H9 (cell line): ENCODE measurements around the gene LSM3. TPM values are rescaled to one million over a fixed set of nuclear protein-coding genes. Genes with fewer than 3 reads are reported as not detected.

Experiments used
- DNase-seq: peaks from one replicate; pipeline ENCODE4 v3.0.0-alpha.2; 2017
- H2AFZ ChIP-seq: one replicate; pipeline ENCODE4 v1.6.1; 2013; ENCODE audit warnings: mild to moderate bottlenecking, low read length, control low read depth, moderate library complexity
- H2AK5ac ChIP-seq: 2 replicates; pipeline ENCODE4 v1.6.1; 2013; ENCODE audit warnings: low read length, control low read depth, mixed read lengths; ENCODE audit not compliant: insufficient read length
- H2BK120ac ChIP-seq: one replicate; pipeline ENCODE4 v1.6.1; 2013; ENCODE audit warnings: low read depth, mild to moderate bottlenecking, low read length, control low read depth, inconsistent platforms; ENCODE audit not compliant: poor library complexity, severe bottlenecking
- H2BK12ac ChIP-seq: 2 replicates; pipeline ENCODE4 v1.6.1; 2013; ENCODE audit warnings: low read length, control low read depth, mixed read lengths, low read depth; ENCODE audit not compliant: insufficient read length
- H2BK15ac ChIP-seq: 2 replicates; pipeline ENCODE4 v1.6.1; 2013; ENCODE audit warnings: low read depth, low read length, control low read depth
- H2BK20ac ChIP-seq: one replicate; pipeline ENCODE4 v1.6.1; 2013; ENCODE audit warnings: low read depth, mild to moderate bottlenecking, low read length, control low read depth, inconsistent platforms; ENCODE audit not compliant: poor library complexity, severe bottlenecking
- H2BK5ac ChIP-seq: 2 replicates; pipeline ENCODE4 v1.6.1; 2013; ENCODE audit warnings: low read length, control low read depth, mixed read lengths; ENCODE audit not compliant: insufficient read length
- H3K14ac ChIP-seq: 2 replicates; pipeline ENCODE4 v1.6.1; 2013; ENCODE audit warnings: low read length, control low read depth; ENCODE audit not compliant: insufficient read depth
- H3K18ac ChIP-seq: 2 replicates; pipeline ENCODE4 v1.6.1; 2013; ENCODE audit warnings: low read depth, mild to moderate bottlenecking, mixed read lengths, low read length, control low read depth; ENCODE audit not compliant: insufficient read length
- H3K23ac ChIP-seq: 2 replicates; pipeline ENCODE4 v1.6.1; 2013; ENCODE audit warnings: low read length, control low read depth, mixed read lengths, low read depth; ENCODE audit not compliant: insufficient read length
- H3K23me2 ChIP-seq: 2 replicates; pipeline ENCODE4 v1.6.1; 2013; ENCODE audit warnings: low read depth, mild to moderate bottlenecking, mixed read lengths, low read length, control low read depth; ENCODE audit not compliant: insufficient read length, poor library complexity, severe bottlenecking
- H3K27ac ChIP-seq: 2 replicates; pipeline ENCODE4 v1.5.1; 2013; ENCODE audit warnings: low read length, control low read depth, mixed read lengths, low read depth; ENCODE audit not compliant: insufficient read length
- H3K27me3 ChIP-seq: 2 replicates; pipeline ENCODE4 v1.6.1; 2013; ENCODE audit warnings: low read length, control low read depth, inconsistent platforms; ENCODE audit not compliant: insufficient read depth
- H3K4ac ChIP-seq: 2 replicates; pipeline ENCODE4 v1.6.1; 2013; ENCODE audit warnings: low read depth, mild to moderate bottlenecking, control low read depth, inconsistent platforms, low read length, moderate library complexity
- H3K4me1 ChIP-seq: 2 replicates; pipeline ENCODE4 v1.6.1; 2013; ENCODE audit warnings: low read length, control low read depth, inconsistent platforms; ENCODE audit not compliant: insufficient read depth
- H3K4me2 ChIP-seq: 2 replicates; pipeline ENCODE4 v1.6.1; 2013; ENCODE audit warnings: low read length, control low read depth, mixed read lengths; ENCODE audit not compliant: insufficient read length, insufficient read depth
- H3K56ac ChIP-seq: 2 replicates; pipeline ENCODE4 v1.6.1; 2013; ENCODE audit warnings: low read depth, mild to moderate bottlenecking, mixed read lengths, low read length, control low read depth; ENCODE audit not compliant: insufficient read length
- H3K79me1 ChIP-seq: 2 replicates; pipeline ENCODE4 v1.6.1; 2013; ENCODE audit warnings: low read depth, mild to moderate bottlenecking, moderate library complexity, low read length, control low read depth, inconsistent platforms; ENCODE audit not compliant: insufficient read depth, poor library complexity, severe bottlenecking
- H3K79me2 ChIP-seq: 2 replicates; pipeline ENCODE4 v1.6.1; 2013; ENCODE audit warnings: low read length, control low read depth, inconsistent platforms; ENCODE audit not compliant: insufficient read depth
- H3K9ac ChIP-seq: 2 replicates; pipeline ENCODE4 v1.6.1; 2013; ENCODE audit warnings: low read length, control low read depth, mixed read lengths; ENCODE audit not compliant: insufficient read length; ENCODE audit errors: extremely low read depth
- H3K9me3 ChIP-seq: one replicate; pipeline ENCODE4 v1.6.1; 2013; ENCODE audit warnings: low read depth, low read length, inconsistent platforms; ENCODE audit not compliant: control insufficient read depth
- H3T11ph ChIP-seq: one replicate; pipeline ENCODE4 v1.6.1; 2013; ENCODE audit warnings: mild to moderate bottlenecking, low read length, control low read depth, inconsistent platforms
- H4K20me1 ChIP-seq: one replicate; pipeline ENCODE4 v1.6.1; 2013; ENCODE audit not compliant: control insufficient read depth, insufficient read length, insufficient read depth
- H4K5ac ChIP-seq: 2 replicates; pipeline ENCODE4 v1.6.1; 2013; ENCODE audit warnings: low read depth, mild to moderate bottlenecking, mixed read lengths, low read length, control low read depth; ENCODE audit not compliant: insufficient read length
- H4K8ac ChIP-seq: replicated peaks from 2 replicates; pipeline ENCODE4 v1.6.1; 2013; ENCODE audit warnings: low read length, control low read depth, mixed read lengths, low read depth; ENCODE audit not compliant: insufficient read length
- H4K91ac ChIP-seq: 2 replicates; pipeline ENCODE4 v1.6.1; 2013; ENCODE audit warnings: low read depth, mild to moderate bottlenecking, moderate library complexity, mixed read lengths, low read length, control low read depth; ENCODE audit not compliant: insufficient read length
- H3K27ac Mint-ChIP-seq, 3 experiments: 2 replicates in 2 of 3; 3 replicates in 1 of 3; pipeline ENCODE4 v1.8.0; 2020 to 2021; ENCODE audit warnings: mixed read lengths in 3 of 3, mild to moderate bottlenecking in 1 of 3, moderate library complexity in 1 of 3
- H3K27me3 Mint-ChIP-seq: 2 replicates; pipeline ENCODE4 v1.8.0; 2021; ENCODE audit warnings: low read depth, mild to moderate bottlenecking, moderate library complexity, mixed read lengths
- H3K36me3 Mint-ChIP-seq, 3 experiments: 2 replicates in 2 of 3; 3 replicates in 1 of 3; pipeline ENCODE4 v1.8.0; 2020 to 2021; ENCODE audit warnings: low read depth in 3 of 3, mixed read lengths in 3 of 3; ENCODE audit not compliant: insufficient read depth in 1 of 3
- H3K4me1 Mint-ChIP-seq, 2 experiments: 2 replicates each; pipeline ENCODE4 v1.8.0; 2020; ENCODE audit warnings: mixed read lengths in 2 of 2
- H3K4me3 Mint-ChIP-seq, 2 experiments: 2 replicates in 1 of 2; 3 replicates in 1 of 2; pipeline ENCODE4 v1.8.0; 2020 to 2021; ENCODE audit warnings: mild to moderate bottlenecking in 2 of 2, mixed read lengths in 2 of 2, moderate library complexity in 1 of 2
- H3K9me3 Mint-ChIP-seq, 2 experiments: 2 replicates in 1 of 2; 3 replicates in 1 of 2; pipeline ENCODE4 v1.8.0; 2020; ENCODE audit warnings: mild to moderate bottlenecking in 2 of 2, mixed read lengths in 2 of 2, moderate library complexity in 1 of 2
- CTCF ChIP-seq: fragments of 200-600 bp; sonication (generic); conservative IDR thresholded peaks from 3 replicates; pipeline ENCODE4 v1.8.0; 2021; ENCODE audit warnings: antibody characterized with exemption, mild to moderate bottlenecking
- WGBS: extraction: QIAGEN DNeasy Blood & Tissue Kit; methylation state at CpG from one replicate; pipeline ENCODE4 v1.1.7; 2013; ENCODE audit warnings: missing lambda C conversion rate, low lambda C conversion rate, mixed read lengths; ENCODE audit not compliant: insufficient read length; ENCODE audit errors: extremely low coverage; 5-methylcytosine and 5-hydroxymethylcytosine counted together
- total RNA-seq: library from RNA; stranded (reverse); gene quantifications from 2 replicates; pipeline ENCODE4 v1.2.1, GENCODE V29; 2021

LSM3 gene
- total RNA-seq, 1 experiment from 2014 or later: 24.4 TPM

- H2BK12ac ChIP-seq: no peak overlapping the region
- H4K8ac ChIP-seq: no peak overlapping the region
- no peak overlapping the region for H3K27ac Mint-ChIP-seq
- H3K9ac ChIP-seq: no peak overlapping the region
- no peak overlapping the region for H3K4me3 Mint-ChIP-seq
- no peaks in the 10 kb centered on the region for H3K79me1 ChIP-seq
- DNase-seq: no peak
- H3K36me3 Mint-ChIP-seq: peaks cover 39 to 58% (median 55%) of the 10 kb centered on the region in 3 experiments
- no peak overlapping the region for H3K4ac ChIP-seq
- H3K79me2 ChIP-seq: no peaks in the 10 kb centered on the region; the same call in 1 of the 2 replicates
- H3K56ac ChIP-seq: no peak overlapping the region
- no peak overlapping the region for H2BK20ac ChIP-seq
- no peaks in the 10 kb centered on the region for H3K27me3 ChIP-seq
- no peak overlapping the region for H4K5ac ChIP-seq
- H3K9me3 ChIP-seq: no peaks in the 10 kb centered on the region
- no peak overlapping the region for H3K18ac ChIP-seq
- no peak overlapping the region for H3K23ac ChIP-seq
- no peak overlapping the region for H3K4me2 ChIP-seq
- TF ChIP-seq CTCF: no peak
- H3K14ac ChIP-seq: no peak overlapping the region
- no peak overlapping the region for H3T11ph ChIP-seq
- H2BK120ac ChIP-seq: no peak overlapping the region
- no peak overlapping the region for H2AFZ ChIP-seq
- no peak overlapping the region for H4K91ac ChIP-seq
- H3K4me1 Mint-ChIP-seq: peaks cover 7 to 8% of the 10 kb centered on the region in 2 experiments
- H2BK5ac ChIP-seq: no peak overlapping the region
- peaks cover 0 to 4% of the 10 kb centered on the region in 2 experiments; a peak in 1 of 5 replicates for H3K9me3 Mint-ChIP-seq
- no peaks in the 10 kb centered on the region for H3K23me2 ChIP-seq
- no peak overlapping the region for H3K27ac ChIP-seq
- no CpG with 5 or more reads among the region's 4 CpGs for WGBS
- no peak overlapping the region for H2BK15ac ChIP-seq
- H2AK5ac ChIP-seq: no peak overlapping the region
- no peaks in the 10 kb centered on the region for H3K4me1 ChIP-seq
- no peaks in the 10 kb centered on the region for H4K20me1 ChIP-seq
- H3K27me3 Mint-ChIP-seq: no peaks in the 10 kb centered on the region
Observed at GRCh38 chr3:14188041-14188754, 9.6 kb downstream of the LSM3 start.
